Pancreas (tissue), 10 donors: ENCODE results near the gene CDC42. TPM values are rescaled to one million over a fixed set of nuclear protein-coding genes. Genes with fewer than 3 reads are reported as not detected.

ENCODE experiments used
- ATAC-seq, 4 donors: fragments of 200-7000 bp; cut with Tn5 transposase; one replicate each; pipeline versions ENCODE4 v1.8.0 to v1.9.1; 2020; ENCODE audit warnings: mild to moderate bottlenecking in 4 of 4, moderate library complexity in 4 of 4
- DNase-seq, 6 donors: peaks; one replicate each; pipeline ENCODE4 v3.0.0-alpha.2; 2020
- FAIRE-seq: peaks from 2 replicates; lab custom pipeline; 2012; peaks lifted over from hg19 to GRCh38; lab: Jason Lieb, UNC
- H3K27ac ChIP-seq, 4 donors: fragments of 200-600 bp; sonication (generic); 1 replicate in 3 of 4; 2 replicates in 1 of 4; pipeline versions ENCODE4 v1.5.0 to v1.8.0; 2020
- H3K27me3 ChIP-seq, 4 donors: fragments of 200-600 bp; one replicate each; pipeline ENCODE4 v1.8.0; 2021
- H3K36me3 ChIP-seq, 3 donors: fragments of 200-600 bp; sonication (generic) in 1 of 3; one replicate each; pipeline versions ENCODE4 v1.5.0 to v1.8.0; 2020 to 2021
- H3K4me1 ChIP-seq, 3 donors: fragments of 200-600 bp; one replicate each; pipeline ENCODE4 v1.8.0; 2021
- H3K4me3 ChIP-seq, 4 donors: fragments of 200-600 bp; sonication (generic) in 2 of 4; one replicate each; pipeline versions ENCODE4 v1.5.0 to v1.8.0; 2020 to 2021
- H3K9me3 ChIP-seq, 4 donors: fragments of 200-600 bp; one replicate each; pipeline ENCODE4 v1.8.0; 2021
- CTCF ChIP-seq, 4 donors: fragments of 200-600 bp; sonication (generic) in 3 of 4; IDR thresholded peaks; one replicate each; pipeline versions ENCODE4 v1.5.0 to v1.8.0; 2021; ENCODE audit warnings: antibody characterized with exemption in 4 of 4
- WGBS, 2 donors: extraction: QIAGEN DNeasy Blood & Tissue Kit; methylation state at CpG; one replicate each; pipeline ENCODE4 v1.1.7; 2013; 5-methylcytosine and 5-hydroxymethylcytosine counted together
- intact Hi-C, 3 donors: fragments of 100-400 bp; cut with DNase I; formaldehyde crosslinking; loops; one replicate each; pipeline versions ENCODE4 v1.11.1 to v1.14.2; 2022
- polyA plus RNA-seq, 2 donors: library from polyadenylated mRNA; stranded (reverse); fragments of 200-250 nt; gene quantifications; one replicate each; pipeline ENCODE4 v1.2.3, GENCODE V29; 2013
- total RNA-seq, 6 donors: library from RNA; stranded (reverse); fragmentation: NEBNext Ultra II Directional in 4 of 6; extraction: Animal tissue kit (Norgen Biotek cat#: 25700) in 4 of 6; gene quantifications; one replicate each; pipeline versions ENCODE4 v1.2.1 to v1.2.4, GENCODE V29; 2021 to 2023
- donor health status: healthy with polysubstance abuse.
- donor health status: DM: no; HTN: no; CAD: no; lungs with moderate emphysema.
- donor health status: DM: no; HTN: no; CAD: no.
- donor health status: control.
- donor health status: control.
- donor health status: Bipolar disorder and iron deficiency.
- donor health status: DM: yes; HTN: yes; CAD: no.
- donor health status: DM: no; HTN: no; CAD: no.
- donor health status: DM: no; HTN: no; CAD: no.
- donor health status: DM: yes; HTN: yes; CAD: no.

CDC42 gene
- total and polyA plus RNA-seq, 8 donors: 36.6 to 128 (median 63.4) TPM

DNA sequence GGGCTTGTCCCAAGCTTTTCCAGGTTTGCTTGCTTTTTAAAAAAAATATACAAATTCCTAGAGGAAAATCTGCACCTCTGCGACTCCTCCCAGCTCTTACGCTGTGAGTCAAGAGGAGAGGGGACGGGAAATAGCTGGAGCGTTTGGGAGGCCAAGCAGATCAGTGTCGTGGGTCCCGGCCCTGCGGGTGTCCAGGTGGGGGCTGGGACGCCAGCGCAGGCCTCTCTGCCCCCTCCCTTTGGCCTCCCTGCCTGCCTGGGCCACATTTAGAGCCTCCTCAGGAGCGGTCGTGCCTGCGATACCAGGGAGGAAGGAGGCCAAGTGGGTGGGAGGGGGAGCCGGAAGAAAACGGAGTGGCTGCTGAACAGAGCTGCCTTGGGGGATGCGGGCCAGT lies 81.4 kb downstream of the CDC42 start:
- 74 to 78% methylated on average over 15 of the region's 15 CpGs for WGBS, 2 donors
- Histone ChIP-seq H3K4me3 (no peak overlapping the region), H3K36me3 (no peaks in the 10 kb centered on the region), H3K9me3 (no peaks in the 10 kb centered on the region), H3K4me1 (no peaks in the 10 kb centered on the region), H3K27me3 (no peaks in the 10 kb centered on the region), H3K27ac (no peak overlapping the region)
- FAIRE-seq: no peak
- intact Hi-C loops: loop anchor here in 2 of 3 donors (10.0 kb wide), 3 partner anchors 271 to 511 kb away; partner anchors contain the start of gene C1QC (in 2 of the 2)
- no peak for ATAC-seq
- TF ChIP-seq CTCF (IDR thresholded peaks at IDR 0.05): no peak
- no peak for DNase-seq

GRCh38 chr1:22137004-22137720 lies 84.7 kb downstream of the CDC42 start:
- ATAC-seq (no peak), DNase-seq (no peak), FAIRE-seq (no peak)
- peaks cover 0 to 4% (median 0%) of the 10 kb centered on the region in 3 donors for H3K4me1 ChIP-seq
- H3K27me3 ChIP-seq: no peaks in the 10 kb centered on the region
- intact Hi-C loops: loop anchor here in 2 of 3 donors (10.0 kb wide), 3 partner anchors 268 to 508 kb away; partner anchors contain the start of gene C1QC (in 2 of the 2)
- WGBS, 2 donors: 82 to 84% methylated on average over 16 of the region's 16 CpGs
- H3K4me3 ChIP-seq: no peak overlapping the region
- H3K27ac ChIP-seq: no peak overlapping the region
- H3K36me3 ChIP-seq: no peaks in the 10 kb centered on the region
- no peak for TF ChIP-seq CTCF (IDR thresholded peaks at IDR 0.05)
- H3K9me3 ChIP-seq: no peaks in the 10 kb centered on the region

DNA sequence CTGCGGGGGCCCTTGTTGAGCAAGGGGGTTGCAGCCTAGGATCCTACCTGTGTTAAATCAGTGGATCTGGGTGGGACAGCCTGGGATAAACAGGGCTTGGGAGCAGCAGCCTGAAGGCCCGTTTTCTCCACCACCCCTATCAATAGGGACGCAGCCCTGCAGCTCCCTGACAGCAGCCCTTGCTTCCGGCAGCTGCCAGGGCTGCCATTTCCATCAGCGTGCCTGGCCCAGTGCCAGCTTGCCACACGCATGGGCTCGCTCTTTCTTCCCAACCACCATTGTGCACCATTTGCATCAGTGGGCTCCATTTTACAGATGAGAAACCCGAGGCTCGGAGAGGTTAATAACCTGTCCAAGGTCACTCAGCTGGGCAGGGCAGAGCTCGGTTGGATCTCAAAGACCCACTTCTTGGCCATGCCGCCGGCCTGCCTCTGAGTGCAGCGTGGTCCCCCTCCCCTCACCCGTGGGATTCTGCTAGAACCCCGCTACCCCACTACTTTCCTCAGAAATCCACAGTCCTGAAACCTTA lies 86.6 kb downstream of the CDC42 start:
- 75 to 83% methylated on average over 15 of the region's 15 CpGs for WGBS, 2 donors
- DNase-seq: no peak
- Histone ChIP-seq H3K36me3 (no peaks in the 10 kb centered on the region), H3K4me1 (peaks cover 0 to 4% (median 0%) of the 10 kb centered on the region in 3 donors), H3K27me3 (no peaks in the 10 kb centered on the region), H3K27ac (no peak overlapping the region), H3K4me3 (no peak overlapping the region), H3K9me3 (no peaks in the 10 kb centered on the region)
- TF ChIP-seq CTCF (IDR thresholded peaks at IDR 0.05): no peak
- ATAC-seq: no peak
- intact Hi-C loops: loop anchor here in 2 of 3 donors (10.0 kb wide), 3 partner anchors 266 to 506 kb away; partner anchors contain the start of gene C1QC (in 2 of the 2)
- FAIRE-seq: no peak

GRCh38 chr1:22139817-22140216 lies 87.3 kb downstream of the CDC42 start:
- 92 to 96% methylated on average over 12 of the region's 12 CpGs for WGBS, 2 donors
- no peak overlapping the region for H3K4me3 ChIP-seq
- H3K4me1 ChIP-seq: peaks cover 0 to 4% (median 0%) of the 10 kb centered on the region in 3 donors
- no peak for TF ChIP-seq CTCF (IDR thresholded peaks at IDR 0.05)
- DNase-seq (no peak), ATAC-seq (no peak), FAIRE-seq (no peak)
- H3K27ac ChIP-seq: no peak overlapping the region
- H3K27me3 ChIP-seq: no peaks in the 10 kb centered on the region
- intact Hi-C loops: loop anchor here in 2 of 3 donors (10.0 kb wide), 3 partner anchors 265 to 505 kb away; partner anchors contain the start of gene C1QC (in 2 of the 2)
- no peaks in the 10 kb centered on the region for H3K9me3 ChIP-seq
- H3K36me3 ChIP-seq: no peaks in the 10 kb centered on the region

Other genes with a start within 250 kb of the CDC42 start
- under 1 TPM in 5 of 6 donors, not detected in 1; 0.05 to 0.22 (median 0.09) TPM for gene LDLRAD2, start 240.4 kb upstream of the CDC42 start, total RNA-seq
- 1 to 10 TPM; 1.3 to 3.0 TPM for gene LDLRAD2, start 240.4 kb upstream of the CDC42 start, polyA plus RNA-seq
- gene HSPG2, start 115.4 kb upstream of the CDC42 start, total RNA-seq: 100 to 1,000 TPM in 2 of 6 donors, 10 to 100 TPM in 4; 50.4 to 164 (median 63.9) TPM
- gene HSPG2, start 115.4 kb upstream of the CDC42 start, polyA plus RNA-seq: 100 to 1,000 TPM in 1 of 2 donors, 10 to 100 TPM in 1; 53.9 to 123 TPM
- gene CELA3B, start 75.7 kb upstream of the CDC42 start, total RNA-seq: over 10,000 TPM in 4 of 6 donors, 1,000 to 10,000 TPM in 2; 2,923 to 21,242 (median 14,470) TPM
- gene CELA3B, start 75.7 kb upstream of the CDC42 start, polyA plus RNA-seq: over 10,000 TPM in 1 of 2 donors, 1,000 to 10,000 TPM in 1; 6,851 to 15,141 TPM
- over 10,000 TPM; 17,183 to 55,024 (median 35,269) TPM for gene CELA3A, start 51.1 kb upstream of the CDC42 start, total RNA-seq
- gene CELA3A, start 51.1 kb upstream of the CDC42 start, polyA plus RNA-seq: over 10,000 TPM; 21,682 to 31,636 TPM
- 1 to 10 TPM in 5 of 6 donors, under 1 TPM in 1; 0.69 to 6.8 (median 3.0) TPM for gene WNT4, start 90.4 kb downstream of the CDC42 start, total RNA-seq
- gene WNT4, start 90.4 kb downstream of the CDC42 start, polyA plus RNA-seq: 10 to 100 TPM in 1 of 2 donors, 1 to 10 TPM in 1; 6.5 to 17.6 TPM